Fibroblast of pulmonary artery (primary cell): ENCODE results near the gene IZUMO3.

Experiments used
- DNase-seq: peaks from one replicate; pipeline ENCODE4 v3.0.0-alpha.2; 2010; ENCODE audit warnings: low read depth
- H3K4me3 ChIP-seq: replicated peaks from 2 replicates; pipeline ENCODE4 v1.5.1; 2011; ENCODE audit warnings: low read depth, mild to moderate bottlenecking, control low read depth, low read length, moderate library complexity
- CTCF ChIP-seq: IDR thresholded peaks from 2 replicates; pipeline ENCODE4 v1.5.1; 2011; ENCODE audit warnings: mild to moderate bottlenecking, control low read depth, low read length, inconsistent platforms; ENCODE audit errors: missing control alignments

IZUMO3 gene

DNA sequence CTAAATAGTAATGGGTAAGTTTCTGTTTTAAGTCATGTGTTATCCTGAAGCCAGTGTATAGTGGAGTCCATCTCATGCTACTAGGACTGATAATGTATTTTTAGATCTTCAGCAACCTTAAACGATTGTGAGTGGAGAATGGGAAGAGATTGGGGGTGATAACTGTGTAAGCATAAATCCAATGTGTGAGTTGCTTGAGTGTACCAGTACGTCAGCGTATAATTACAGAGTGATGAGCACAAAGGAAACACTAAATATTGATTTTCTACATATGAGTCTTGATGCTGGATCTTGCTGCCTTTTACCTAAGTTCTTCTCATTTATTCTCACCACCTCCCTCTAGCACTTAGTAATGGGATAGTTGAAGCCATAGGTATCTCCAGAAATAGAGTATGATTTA lies 16.3 kb upstream of the IZUMO3 start:
- no peak overlapping the region for H3K4me3 ChIP-seq
- TF ChIP-seq CTCF = no peak
- no peak for DNase-seq

GRCh38 chr9:24553183-24553552 lies 7.5 kb upstream of the IZUMO3 start:
- no peak for TF ChIP-seq CTCF
- DNase-seq = no peak
- H3K4me3 ChIP-seq = no peak overlapping the region

- no peak overlapping the region for H3K4me3 ChIP-seq
- no peak for TF ChIP-seq CTCF
- no peak for DNase-seq
These were observed 7.0 kb upstream of the IZUMO3 start for GRCh38 chr9:24552526-24553182.

DNA sequence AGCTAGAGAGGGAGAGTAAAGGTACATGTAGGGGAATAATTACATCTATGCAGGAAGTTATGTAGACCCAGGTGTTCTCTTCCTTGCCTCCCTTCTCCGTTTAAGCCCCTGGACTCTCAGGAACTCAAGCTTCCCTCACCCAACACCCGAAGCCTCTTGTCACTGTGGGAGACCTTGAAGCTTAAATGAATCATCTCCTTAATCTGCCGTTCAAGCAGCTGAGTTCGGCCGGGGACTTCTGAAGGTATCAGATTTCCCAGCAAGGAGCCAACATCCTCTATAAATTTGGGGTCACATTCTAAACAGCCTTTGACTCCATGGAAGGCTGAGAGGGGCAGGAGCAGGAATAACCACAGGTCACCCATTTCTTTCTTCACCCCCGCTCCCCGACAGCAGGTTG lies 412 bp downstream of the IZUMO3 start:
- no peak overlapping the region for H3K4me3 ChIP-seq
- no peak for TF ChIP-seq CTCF
- DNase-seq = no peak

GRCh38 chr9:24518545-24518944 lies 27.2 kb downstream of the IZUMO3 start:
- H3K4me3 ChIP-seq = no peak overlapping the region
- DNase-seq = no peak
- no peak for TF ChIP-seq CTCF

DNA sequence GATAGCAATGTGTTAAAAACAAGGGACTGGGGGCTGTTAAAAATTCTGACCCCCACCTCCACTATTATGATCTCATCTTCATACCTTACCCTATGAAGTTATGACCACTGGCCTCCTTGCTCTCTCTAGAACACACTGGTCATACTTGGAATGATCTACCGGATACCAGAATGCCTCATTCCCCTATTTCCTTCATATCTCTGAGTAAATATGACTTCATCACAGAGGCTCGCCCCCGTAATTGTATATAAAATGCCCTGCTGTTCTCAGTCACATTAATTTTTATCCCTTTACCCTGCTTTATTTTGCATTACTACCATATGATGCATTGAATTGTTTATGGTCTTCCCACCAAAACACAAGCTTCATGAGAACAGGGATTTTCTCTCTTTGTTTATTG lies 29.2 kb downstream of the IZUMO3 start:
- no peak for TF ChIP-seq CTCF
- H3K4me3 ChIP-seq = no peak overlapping the region

DNA sequence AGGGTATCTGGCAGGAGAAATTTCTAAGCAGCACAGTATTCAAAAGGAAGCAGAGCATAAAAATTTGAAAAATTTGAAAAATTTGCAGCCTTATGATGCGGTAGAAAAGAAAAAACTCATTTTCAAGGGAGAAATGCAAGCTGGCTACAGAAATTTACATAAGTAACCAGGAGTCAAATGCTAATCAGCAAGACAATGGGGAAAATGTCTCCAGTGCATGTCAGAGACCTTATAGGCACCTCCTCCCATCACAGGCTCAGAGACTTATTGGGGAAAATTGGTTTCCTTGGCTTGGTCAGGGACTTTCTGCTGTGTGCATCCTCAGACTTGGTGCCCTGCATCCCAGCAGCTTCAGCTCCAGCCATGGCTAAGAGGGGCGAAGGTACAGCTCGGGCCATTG lies 35.8 kb downstream of the IZUMO3 start:
- DNase-seq = no peak
- TF ChIP-seq CTCF = no peak
- H3K4me3 ChIP-seq = no peak overlapping the region

More for the DNA sequence above, 29.2 kb downstream of the IZUMO3 start:
- DNase-seq = peak; percentile 10
